HEK293T (cell line): Measurements from ENCODE around the gene P2RX2.

Source experiments
- CTCF ChIA-PET: fragments of 350-600 bp; formaldehyde crosslinking; extraction: SDS; loops from one replicate; lab custom pipeline; 2021; ENCODE audit warnings: antibody characterized with exemption, inconsistent platforms; lab: Yijun Ruan, JAX
- POLR2A ChIA-PET: fragments of 350-600 bp; formaldehyde crosslinking; extraction: SDS; loops from one replicate; lab custom pipeline; 2020; ENCODE audit warnings: antibody characterized with exemption, inconsistent platforms; lab: Yijun Ruan, JAX
- DNase-seq: peaks from one replicate; pipeline ENCODE4 v3.0.0; 2012; ENCODE audit warnings: mixed read lengths; ENCODE audit errors: extremely low spot score
- ARNT ChIP-seq: fragments of 450-650 bp; IDR thresholded peaks from 2 replicates; pipeline ENCODE4 v1.6.1; 2017; ENCODE audit warnings: mild to moderate bottlenecking
- BHLHE40 ChIP-seq: fragments of 450-650 bp; IDR thresholded peaks from 2 replicates; pipeline ENCODE4 v1.6.1; 2016; ENCODE audit warnings: mild to moderate bottlenecking, moderate library complexity, borderline replicate concordance
- CTBP1 ChIP-seq: fragments of 450-650 bp; IDR thresholded peaks from 2 replicates; pipeline ENCODE4 v1.6.1; 2016; ENCODE audit warnings: borderline replicate concordance
- ELF4 ChIP-seq: fragments of 450-650 bp; IDR thresholded peaks from 2 replicates; pipeline ENCODE4 v1.6.1; 2017; ENCODE audit warnings: antibody characterized with exemption
- FOXA1 ChIP-seq: fragments of 450-650 bp; IDR thresholded peaks from 2 replicates; pipeline ENCODE4 v1.6.1; 2016; ENCODE audit warnings: mild to moderate bottlenecking
- FOXK2 ChIP-seq: fragments of 450-650 bp; IDR thresholded peaks from 2 replicates; pipeline ENCODE4 v1.6.1; 2016; ENCODE audit warnings: mild to moderate bottlenecking
- FOXM1 ChIP-seq: fragments of 450-650 bp; IDR thresholded peaks from 2 replicates; pipeline ENCODE4 v1.6.1; 2017; ENCODE audit warnings: mild to moderate bottlenecking, borderline replicate concordance
- HDGF ChIP-seq: fragments of 450-650 bp; IDR thresholded peaks from 2 replicates; pipeline ENCODE4 v1.6.1; 2017; ENCODE audit warnings: antibody characterized with exemption, borderline replicate concordance
- L3MBTL2 ChIP-seq: fragments of 450-650 bp; conservative IDR thresholded peaks from 2 replicates; pipeline ENCODE4 v1.6.1; 2016; ENCODE audit warnings: mild to moderate bottlenecking
- LEF1 ChIP-seq: fragments of 450-650 bp; IDR thresholded peaks from 2 replicates; pipeline ENCODE4 v1.6.1; 2017; ENCODE audit warnings: mild to moderate bottlenecking, borderline replicate concordance
- NFRKB ChIP-seq: fragments of 450-650 bp; IDR thresholded peaks from 2 replicates; pipeline ENCODE4 v1.6.1; 2016; ENCODE audit warnings: mild to moderate bottlenecking, moderate library complexity
- PKNOX1 ChIP-seq: fragments of 450-650 bp; IDR thresholded peaks from 2 replicates; pipeline ENCODE4 v1.6.1; 2016
- SP1 ChIP-seq: fragments of 450-650 bp; IDR thresholded peaks from 2 replicates; pipeline ENCODE4 v1.6.1; 2017
- SUZ12 ChIP-seq: fragments of 450-650 bp; IDR thresholded peaks from 2 replicates; pipeline ENCODE4 v1.6.1; 2016; ENCODE audit warnings: mild to moderate bottlenecking
- TARDBP ChIP-seq: fragments of 450-650 bp; IDR thresholded peaks from 2 replicates; pipeline ENCODE4 v1.6.1; 2016
- ZNF384 ChIP-seq: fragments of 450-650 bp; IDR thresholded peaks from 2 replicates; pipeline ENCODE4 v1.6.1; 2016

The P2RX2 gene

GRCh38 chr12:132581348-132582057 lies 37.1 kb upstream of the P2RX2 start:
- POLR2A ChIA-PET, result no interaction called here
- no peak for DNase-seq
- no peak for TF ChIP-seq ELF4
- TF ChIP-seq FOXA1, result no peak
- no peak for TF ChIP-seq BHLHE40
- no peak for TF ChIP-seq FOXK2
- TF ChIP-seq L3MBTL2, result no peak
- no peak for TF ChIP-seq NFRKB
- CTCF ChIA-PET, result no interaction called here

GRCh38 chr12:132582058-132582420 lies 36.5 kb upstream of the P2RX2 start:
- TF ChIP-seq ZNF384 (no peak), LEF1 (no peak), CTBP1 (no peak), TARDBP (no peak), SP1 (no peak), FOXA1 (no peak), ELF4 (no peak), PKNOX1 (no peak), ARNT (no peak), L3MBTL2 (no peak), FOXM1 (no peak), SUZ12 (no peak)
- CTCF ChIA-PET, result no interaction called here
- no peak for DNase-seq
- POLR2A ChIA-PET, result no interaction called here

- DNase-seq, result no peak
- ChIA-PET CTCF (no interaction called here), POLR2A (no interaction called here)
- TF ChIP-seq SUZ12 (no peak), TARDBP (no peak), FOXM1 (no peak), FOXA1 (no peak), FOXK2 (no peak), PKNOX1 (no peak), LEF1 (no peak), ZNF384 (no peak)
Measured at GRCh38 chr12:132582582-132583410, 35.8 kb upstream of the P2RX2 start.

GRCh38 chr12:132583411-132583710 lies 35.2 kb upstream of the P2RX2 start:
- no peak for DNase-seq
- CTCF ChIA-PET, result no interaction called here
- TF ChIP-seq FOXM1 (no peak), CTBP1 (no peak), PKNOX1 (no peak), LEF1 (no peak), FOXA1 (no peak), ELF4 (no peak), HDGF (no peak), BHLHE40 (no peak), SUZ12 (no peak), NFRKB (no peak), FOXK2 (no peak), SP1 (no peak), L3MBTL2 (no peak), ARNT (no peak), TARDBP (no peak), ZNF384 (no peak)
- POLR2A ChIA-PET, result no interaction called here

GRCh38 chr12:132583736-132584135 lies 34.8 kb upstream of the P2RX2 start:
- POLR2A ChIA-PET, result no interaction called here
- DNase-seq, result no peak
- TF ChIP-seq PKNOX1 (no peak), FOXK2 (no peak), BHLHE40 (no peak), CTBP1 (no peak), ELF4 (no peak), SP1 (no peak), TARDBP (no peak), NFRKB (no peak), LEF1 (no peak), SUZ12 (no peak), HDGF (no peak), L3MBTL2 (no peak)
- CTCF ChIA-PET, result no interaction called here

DNA sequence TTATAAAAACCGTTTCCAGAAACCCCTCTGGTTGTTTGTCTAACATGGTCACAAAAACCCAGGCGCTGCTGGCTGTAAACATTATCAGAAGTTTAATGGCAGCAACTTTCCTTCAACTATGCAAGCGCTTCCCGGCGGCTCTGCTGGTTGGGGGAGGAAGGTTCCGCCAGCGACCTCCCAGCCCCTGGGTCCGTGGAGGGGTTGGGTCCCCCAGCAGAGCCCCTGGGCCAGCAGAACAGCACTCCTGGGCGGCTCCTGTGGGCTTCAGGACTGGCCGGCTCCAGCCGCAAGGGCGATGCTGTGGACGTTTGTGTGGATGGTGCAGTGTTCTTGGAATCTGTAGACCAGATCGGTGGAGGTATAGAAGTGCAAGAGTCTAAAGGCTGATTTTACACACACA lies 34.1 kb upstream of the P2RX2 start:
- no peak for DNase-seq
- ChIA-PET POLR2A (no interaction called here), CTCF (no interaction called here)
- TF ChIP-seq PKNOX1 (no peak), NFRKB (no peak), BHLHE40 (no peak), HDGF (no peak), LEF1 (no peak), SUZ12 (no peak), FOXA1 (no peak)
